Breast epithelium (tissue), 3 donors: ENCODE results near the gene DDX56.

ENCODE experiments used
- CTCF ChIP-seq, 3 donors: fragments of 450-650 bp; IDR thresholded peaks; one replicate each; pipeline ENCODE4 v1.5.1; 2016 to 2017; ENCODE audit warnings: antibody characterized with exemption in 3 of 3, mild to moderate bottlenecking in 3 of 3, moderate library complexity in 3 of 3
- POLR2A ChIP-seq: fragments of 450-650 bp; IDR thresholded peaks from one replicate; pipeline ENCODE4 v1.6.1; 2016; ENCODE audit warnings: antibody characterized with exemption, mild to moderate bottlenecking, moderate library complexity
- POLR2AphosphoS5 ChIP-seq, 3 donors: sonication (generic); formaldehyde crosslinking; IDR thresholded peaks; one replicate each; pipeline ENCODE4 v1.6.1; 2017; ENCODE audit warnings: antibody characterized with exemption in 3 of 3

GRCh38 chr7:44599222-44599621 is 25.5 kb upstream of the DDX56 start:
- TF ChIP-seq POLR2A (no peak), CTCF (IDR thresholded peaks at IDR 0.05) (no peak), POLR2AphosphoS5 (IDR thresholded peaks at IDR 0.05) (no peak)
